H1 (cell line): ENCODE results near the gene RFLNA.

Experiments
- CEBPB ChIP-seq: IDR thresholded peaks from 2 replicates; pipeline ENCODE4 v1.6.1; 2012; ENCODE audit warnings: low read depth, low read length
- EP300 ChIP-seq, 2 experiments: IDR thresholded peaks; 1 replicate in 1 of 2; 2 replicates in 1 of 2; pipeline ENCODE4 v1.6.1; 2011 to 2012; ENCODE audit warnings: low read depth in 2 of 2, low read length in 2 of 2, mild to moderate bottlenecking in 2 of 2, borderline replicate concordance in 1 of 2, inconsistent platforms in 1 of 2, moderate library complexity in 1 of 2
- GABPA ChIP-seq: IDR thresholded peaks from 2 replicates; pipeline ENCODE4 v1.6.1; 2011; ENCODE audit warnings: mild to moderate bottlenecking, low read length, moderate library complexity, borderline replicate concordance; ENCODE audit not compliant: insufficient read depth
- HDAC6 ChIP-seq: IDR thresholded peaks from one replicate; pipeline ENCODE4 v1.7.1; 2012; ENCODE audit warnings: low read depth, mild to moderate bottlenecking, inconsistent platforms, low read length, moderate library complexity
- POLR2A ChIP-seq, 2 experiments: IDR thresholded peaks; 1 replicate in 1 of 2; 2 replicates in 1 of 2; pipeline ENCODE4 v1.6.1; 2011; ENCODE audit warnings: low read depth in 2 of 2, low read length in 2 of 2, mild to moderate bottlenecking in 2 of 2; ENCODE audit errors: control extremely low read depth in 1 of 2
- POLR2AphosphoS5 ChIP-seq: IDR thresholded peaks from 2 replicates; pipeline ENCODE4 v1.6.1; 2011; ENCODE audit warnings: low read depth, low read length
- YY1 ChIP-seq: IDR thresholded peaks from 2 replicates; pipeline ENCODE4 v1.6.1; 2011; ENCODE audit warnings: low read depth, mild to moderate bottlenecking, low read length
- ZNF274 ChIP-seq: IDR thresholded peaks from 2 replicates; pipeline ENCODE4 v1.7.0; 2012; ENCODE audit warnings: low read length, borderline replicate concordance; ENCODE audit errors: extremely low read depth
- TF ChIP-seq, protein P1 (sequence below), 3 experiments: IDR thresholded peaks; 1 replicate in 2 of 3; 2 replicates in 1 of 3; pipeline versions ENCODE4 v1.5.1 to v1.6.1; 2011; ENCODE audit warnings: low read length in 3 of 3, mild to moderate bottlenecking in 3 of 3, inconsistent platforms in 2 of 3, low read depth in 1 of 3, moderate library complexity in 1 of 3; ENCODE audit not compliant: insufficient read depth in 1 of 3; ENCODE audit errors: control extremely low read depth in 1 of 3

- TF ChIP-seq POLR2AphosphoS5 (no peak), ZNF274 (no peak), CEBPB (no peak), EP300 (IDR thresholded peaks at IDR 0.05; ENCODE audit: borderline replicate concordance in 1 of 2, low read depth in 2 of 2, low read length in 2 of 2) (no peak), HDAC6 (no peak), YY1 (no peak), POLR2A (IDR thresholded peaks at IDR 0.05; ENCODE audit: control extremely low read depth in 1 of 2, low read depth in 2 of 2, low read length in 2 of 2) (no peak), GABPA (no peak)
- TF ChIP-seq, protein P1, sequence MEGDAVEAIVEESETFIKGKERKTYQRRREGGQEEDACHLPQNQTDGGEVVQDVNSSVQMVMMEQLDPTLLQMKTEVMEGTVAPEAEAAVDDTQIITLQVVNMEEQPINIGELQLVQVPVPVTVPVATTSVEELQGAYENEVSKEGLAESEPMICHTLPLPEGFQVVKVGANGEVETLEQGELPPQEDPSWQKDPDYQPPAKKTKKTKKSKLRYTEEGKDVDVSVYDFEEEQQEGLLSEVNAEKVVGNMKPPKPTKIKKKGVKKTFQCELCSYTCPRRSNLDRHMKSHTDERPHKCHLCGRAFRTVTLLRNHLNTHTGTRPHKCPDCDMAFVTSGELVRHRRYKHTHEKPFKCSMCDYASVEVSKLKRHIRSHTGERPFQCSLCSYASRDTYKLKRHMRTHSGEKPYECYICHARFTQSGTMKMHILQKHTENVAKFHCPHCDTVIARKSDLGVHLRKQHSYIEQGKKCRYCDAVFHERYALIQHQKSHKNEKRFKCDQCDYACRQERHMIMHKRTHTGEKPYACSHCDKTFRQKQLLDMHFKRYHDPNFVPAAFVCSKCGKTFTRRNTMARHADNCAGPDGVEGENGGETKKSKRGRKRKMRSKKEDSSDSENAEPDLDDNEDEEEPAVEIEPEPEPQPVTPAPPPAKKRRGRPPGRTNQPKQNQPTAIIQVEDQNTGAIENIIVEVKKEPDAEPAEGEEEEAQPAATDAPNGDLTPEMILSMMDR (IDR thresholded peaks at IDR 0.05; ENCODE audit: control extremely low read depth in 1 of 3, insufficient read depth in 1 of 3, low read depth in 1 of 3, low read length in 3 of 3) = no peak
Measured at GRCh38 chr12:124282287-124282686, 12.6 kb upstream of the RFLNA start.
